ENCODE data around the gene RPS15.

RPS15 gene

DNA sequence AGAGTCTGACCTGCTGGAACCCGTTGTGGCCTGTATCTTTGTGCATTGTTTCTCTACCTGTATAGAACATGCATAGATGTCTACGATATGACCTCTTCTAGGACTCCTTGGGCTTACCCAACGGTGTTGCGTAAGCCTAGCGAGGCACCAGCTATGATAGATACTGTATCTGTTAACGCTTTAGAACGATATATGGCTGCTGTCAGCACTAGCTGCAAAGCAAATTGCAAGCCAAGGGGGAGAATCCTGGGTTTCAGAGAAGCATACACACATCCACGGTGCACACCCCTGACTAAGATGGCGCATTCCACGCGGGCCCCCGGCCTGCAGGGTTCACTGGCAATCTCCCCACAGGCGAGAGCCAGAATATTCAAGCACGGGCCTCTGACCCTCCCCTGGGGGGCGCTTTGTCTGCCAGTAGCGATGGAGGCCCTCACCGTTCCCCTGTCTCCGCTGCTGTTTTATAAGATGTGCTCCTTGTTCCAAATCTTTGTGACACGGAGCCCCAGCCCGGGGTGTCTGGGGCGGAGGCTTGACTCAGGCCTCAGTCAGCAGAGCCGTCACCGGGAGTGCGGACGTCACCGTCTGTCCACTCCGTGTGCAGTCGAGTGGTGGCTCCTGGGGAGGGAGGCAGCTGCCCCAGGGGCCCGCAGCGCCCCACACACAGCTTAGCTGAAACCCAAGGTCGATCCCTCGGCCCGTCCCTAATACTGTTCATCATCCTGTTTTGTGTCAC is 12.9 kb upstream of the RPS15 start:
- peaks cover 51 to 87% (median 76%) of the 10 kb centered on the region in 10 experiments for H3K4me1 ChIP-seq
- H3K4me3 ChIP-seq: no peak overlapping the region
- no peaks in the 10 kb centered on the region for H3K27me3 ChIP-seq
- TF ChIP-seq Cebpa-rat (IDR thresholded peaks at IDR 0.05): peak in 8 of 11 experiments; percentile 35 to 83 (median 60); a peak in 11 of 22 replicates
- peak overlapping the region in 8 of 11 experiments; percentile 16 to 71 (median 41); a peak in 12 of 22 replicates for H3K9ac ChIP-seq
- H3K4me2 ChIP-seq: peak overlapping the region; percentile 45 to 93 (median 78)
- no peaks in the 10 kb centered on the region for H3K9me3 ChIP-seq (replicated peaks in 1 of 11)
- H3K27ac ChIP-seq: peak overlapping the region in 5 of 11 experiments; percentile 10 to 55 (median 35); a peak in 5 of 22 replicates
- H3K36me3 ChIP-seq: peaks cover 75 to 97% (median 87%) of the 10 kb centered on the region in 11 experiments
- H4K20me1 ChIP-seq: peaks cover 91 to 100% (median 99%) of the 10 kb centered on the region in 11 experiments

DNA sequence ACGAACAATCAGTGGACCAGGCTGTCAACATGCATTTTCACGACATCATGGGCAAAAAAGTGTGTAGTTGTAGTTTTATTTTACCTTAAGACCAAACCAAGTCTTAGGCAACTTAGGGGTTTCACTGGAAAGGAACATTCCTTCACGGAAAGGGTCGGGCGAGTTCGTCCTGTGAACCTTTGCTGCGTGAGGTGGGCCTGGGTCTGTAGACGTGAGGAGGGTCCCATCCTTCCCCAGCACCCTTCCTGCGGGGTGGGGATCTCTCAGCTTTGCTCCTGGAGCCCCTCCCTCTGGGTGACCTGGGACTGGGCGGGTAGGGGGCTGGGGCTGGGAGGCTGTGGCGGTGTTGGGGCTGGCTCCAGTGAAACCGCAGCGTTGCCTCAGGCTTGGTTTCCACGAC is 12.3 kb upstream of the RPS15 start:
- no peaks in the 10 kb centered on the region for H3K9me3 ChIP-seq (replicated peaks in 1 of 11)
- H3K27me3 ChIP-seq: no peaks in the 10 kb centered on the region
- TF ChIP-seq Cebpa-rat (IDR thresholded peaks at IDR 0.05): no peak
- peaks cover 85 to 100% (median 97%) of the 10 kb centered on the region in 11 experiments for H4K20me1 ChIP-seq
- H3K9ac ChIP-seq: peak overlapping the region in 8 of 11 experiments; percentile 16 to 71 (median 41); a peak in 11 of 22 replicates
- no peak overlapping the region for H3K4me3 ChIP-seq
- H3K36me3 ChIP-seq: peaks cover 75 to 97% (median 87%) of the 10 kb centered on the region in 11 experiments
- peak overlapping the region in 4 of 11 experiments; percentile 10 to 42 (median 26); a peak in 3 of 22 replicates for H3K27ac ChIP-seq
- H3K4me2 ChIP-seq: peak overlapping the region; percentile 45 to 93 (median 78)
- peaks cover 51 to 87% (median 76%) of the 10 kb centered on the region in 10 experiments for H3K4me1 ChIP-seq

DNA sequence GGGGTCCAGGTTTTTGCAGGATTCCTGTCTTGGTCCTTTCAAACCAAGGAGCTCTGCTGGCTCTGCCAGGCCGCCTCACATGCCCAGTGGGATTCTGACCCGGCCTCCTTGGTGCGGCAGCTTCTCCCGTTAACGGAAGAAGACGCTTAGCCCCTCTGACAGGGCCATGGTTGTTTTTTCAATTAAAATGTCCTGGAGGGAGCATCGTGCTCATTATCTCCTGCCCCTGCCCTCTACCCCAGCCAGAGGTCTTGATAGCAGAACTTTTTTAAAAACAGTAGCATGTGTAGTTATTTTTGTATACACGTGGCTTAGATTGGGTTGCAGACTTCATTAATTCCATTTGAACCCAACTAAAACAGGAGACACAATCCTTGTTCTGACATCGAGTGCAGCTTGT is 11.5 kb upstream of the RPS15 start:
- peak overlapping the region in 8 of 11 experiments; percentile 8 to 71 (median 41); a peak in 15 of 22 replicates for H3K9ac ChIP-seq
- TF ChIP-seq Cebpa-rat (IDR thresholded peaks at IDR 0.05): no peak
- H3K27ac ChIP-seq: peak overlapping the region in 5 of 11 experiments; percentile 9 to 55 (median 44); a peak in 6 of 22 replicates
- no peaks in the 10 kb centered on the region for H3K9me3 ChIP-seq (replicated peaks in 1 of 11)
- 0 out of 20 replicates have a peak overlapping the region, but pooled peaks of 1 of the 10 experiments have one; percentile 18 for H3K4me3 ChIP-seq
- H4K20me1 ChIP-seq: peaks cover 82 to 100% (median 96%) of the 10 kb centered on the region in 11 experiments
- peaks cover 51 to 85% (median 75%) of the 10 kb centered on the region in 10 experiments for H3K4me1 ChIP-seq
- H3K36me3 ChIP-seq: peaks cover 75 to 97% (median 87%) of the 10 kb centered on the region in 11 experiments
- H3K27me3 ChIP-seq: no peaks in the 10 kb centered on the region
- H3K4me2 ChIP-seq: peak overlapping the region; percentile 45 to 93 (median 78)

DNA sequence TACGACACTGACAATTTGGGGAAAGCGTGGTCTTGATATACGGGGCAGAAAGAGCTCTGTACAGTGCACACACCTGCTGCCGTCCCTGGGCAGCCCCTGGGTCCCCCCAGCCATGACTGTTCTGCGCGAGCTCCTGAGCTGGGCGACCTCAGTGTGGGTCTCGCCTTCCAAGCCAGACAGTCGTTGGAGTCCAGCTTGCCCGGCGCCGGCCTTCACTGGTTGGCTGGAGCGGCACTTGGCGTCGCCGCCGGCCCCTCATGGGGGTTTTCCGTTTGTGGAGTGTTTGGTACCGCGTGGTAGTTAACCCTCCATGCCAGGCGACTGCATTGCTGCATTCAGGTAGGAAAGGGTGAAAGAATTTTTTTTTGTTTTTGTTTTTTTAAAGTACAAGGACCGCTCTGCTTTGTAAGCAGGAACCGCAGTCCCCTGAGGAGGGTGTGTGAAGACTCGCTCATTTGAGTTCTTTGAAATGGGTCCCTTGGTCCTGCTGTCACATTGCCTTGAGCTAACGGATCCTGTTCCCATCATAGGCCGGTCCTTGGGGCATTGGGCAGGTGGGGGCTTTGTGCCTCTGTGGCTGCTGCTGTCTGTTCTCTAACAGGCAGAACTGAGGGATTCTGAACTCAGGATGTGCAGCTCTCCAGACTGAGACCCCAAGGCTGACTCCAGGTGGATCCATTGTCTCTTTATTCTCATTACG is 10.8 kb upstream of the RPS15 start:
- no peaks in the 10 kb centered on the region for H3K9me3 ChIP-seq (replicated peaks in 1 of 11)
- H3K4me2 ChIP-seq: peak overlapping the region; percentile 45 to 93 (median 78)
- peak overlapping the region in 9 of 11 experiments; percentile 8 to 71 (median 23); a peak in 15 of 22 replicates for H3K9ac ChIP-seq
- TF ChIP-seq Cebpa-rat (IDR thresholded peaks at IDR 0.05): no peak
- peaks cover 51 to 80% (median 70%) of the 10 kb centered on the region in 10 experiments for H3K4me1 ChIP-seq
- peaks cover 82 to 100% (median 96%) of the 10 kb centered on the region in 11 experiments for H4K20me1 ChIP-seq
- H3K4me3 ChIP-seq: peak overlapping the region in 3 of 10 experiments; percentile 16 to 26 (median 18); a peak in 3 of 20 replicates
- peaks cover 75 to 97% (median 87%) of the 10 kb centered on the region in 11 experiments for H3K36me3 ChIP-seq
- peak overlapping the region in 5 of 11 experiments; percentile 35 to 55 (median 45); a peak in 7 of 22 replicates for H3K27ac ChIP-seq
- no peaks in the 10 kb centered on the region for H3K27me3 ChIP-seq

DNA sequence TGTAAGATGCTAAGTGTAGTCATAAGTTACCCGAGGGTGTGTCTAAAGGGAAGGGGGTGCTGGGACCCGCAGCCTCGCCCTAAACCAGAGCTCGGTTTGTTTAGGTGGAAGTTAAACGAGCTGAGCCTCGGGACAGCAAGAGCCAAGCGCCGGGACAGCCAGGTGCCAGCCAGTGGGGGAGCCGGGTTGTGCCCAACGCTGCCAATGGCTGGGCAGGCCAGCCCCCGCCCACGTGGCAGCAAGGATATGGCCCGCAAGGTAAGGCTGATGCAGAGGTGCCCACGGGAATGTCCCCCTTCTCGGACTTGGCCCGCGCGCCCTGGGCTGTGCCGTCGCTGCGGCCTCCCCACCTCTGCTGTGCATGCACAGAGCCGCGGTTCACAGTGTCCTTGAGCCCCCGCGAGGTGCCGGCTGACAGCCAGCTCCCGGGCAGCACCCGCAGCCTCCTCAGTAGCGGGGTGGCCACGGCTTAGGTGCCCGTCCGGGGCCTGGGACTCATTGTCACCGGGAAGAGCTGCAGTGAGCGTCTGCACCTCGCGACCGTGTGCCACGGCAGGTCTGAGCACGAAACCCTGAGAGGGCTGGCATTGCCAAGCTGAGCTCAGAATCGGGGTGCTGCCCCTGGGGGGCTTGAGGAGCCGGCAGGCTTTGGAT is 9.3 kb upstream of the RPS15 start:
- Histone ChIP-seq H3K4me3 (no peak overlapping the region), H3K4me2 (peak overlapping the region in 4 of 11 experiments; percentile 80 to 93 (median 84); a peak in 8 of 22 replicates), H3K4me1 (peaks cover 40 to 65% (median 55%) of the 10 kb centered on the region in 10 experiments), H3K9me3 (replicated peaks in 1 of 11) (no peaks in the 10 kb centered on the region), H3K36me3 (peaks cover 75 to 97% (median 87%) of the 10 kb centered on the region in 11 experiments), H3K27ac (no peak overlapping the region; a peak in 2 of 22 replicates), H3K9ac (peak overlapping the region in 6 of 11 experiments; percentile 14 to 71 (median 45); a peak in 9 of 22 replicates), H4K20me1 (peaks cover 82 to 100% (median 96%) of the 10 kb centered on the region in 11 experiments), H3K27me3 (no peaks in the 10 kb centered on the region)
- no peak for TF ChIP-seq Cebpa-rat (IDR thresholded peaks at IDR 0.05)

DNA sequence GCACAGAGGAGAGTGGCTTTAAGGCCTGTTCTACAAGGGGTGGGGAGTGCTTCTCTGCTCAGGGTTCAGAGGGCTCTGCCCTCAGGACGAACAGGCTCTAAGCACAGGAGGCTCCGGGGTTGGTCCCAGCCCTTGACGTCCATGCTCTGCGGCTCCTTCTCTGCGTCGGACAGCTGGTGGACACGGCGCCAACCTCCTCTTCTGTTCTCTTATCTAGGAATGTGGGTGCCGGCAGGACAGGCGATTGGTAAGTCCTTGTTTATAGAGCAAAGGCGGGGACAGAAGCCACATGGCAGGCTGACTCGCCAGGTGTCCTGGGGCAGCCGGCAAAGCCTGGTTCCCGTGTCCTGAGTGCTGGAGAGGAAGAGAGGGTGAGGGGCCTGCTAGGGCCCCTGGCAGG is 8.4 kb upstream of the RPS15 start:
- Histone ChIP-seq H3K27ac (peak overlapping the region in 1 of 11 experiments; percentile 13; a peak in 2 of 22 replicates), H3K9ac (peak overlapping the region in 6 of 11 experiments; percentile 9 to 66 (median 28); a peak in 4 of 22 replicates), H3K4me3 (no peak overlapping the region), H3K4me2 (peak overlapping the region in 2 of 11 experiments; percentile 16 to 80; a peak in 3 of 22 replicates), H3K36me3 (peaks cover 78 to 99% (median 89%) of the 10 kb centered on the region in 11 experiments), H4K20me1 (peaks cover 83 to 100% (median 97%) of the 10 kb centered on the region in 11 experiments), H3K9me3 (replicated peaks in 1 of 11) (no peaks in the 10 kb centered on the region), H3K27me3 (no peaks in the 10 kb centered on the region), H3K4me1 (peaks cover 32 to 56% (median 49%) of the 10 kb centered on the region in 10 experiments)
- TF ChIP-seq Cebpa-rat (IDR thresholded peaks at IDR 0.05): no peak

DNA sequence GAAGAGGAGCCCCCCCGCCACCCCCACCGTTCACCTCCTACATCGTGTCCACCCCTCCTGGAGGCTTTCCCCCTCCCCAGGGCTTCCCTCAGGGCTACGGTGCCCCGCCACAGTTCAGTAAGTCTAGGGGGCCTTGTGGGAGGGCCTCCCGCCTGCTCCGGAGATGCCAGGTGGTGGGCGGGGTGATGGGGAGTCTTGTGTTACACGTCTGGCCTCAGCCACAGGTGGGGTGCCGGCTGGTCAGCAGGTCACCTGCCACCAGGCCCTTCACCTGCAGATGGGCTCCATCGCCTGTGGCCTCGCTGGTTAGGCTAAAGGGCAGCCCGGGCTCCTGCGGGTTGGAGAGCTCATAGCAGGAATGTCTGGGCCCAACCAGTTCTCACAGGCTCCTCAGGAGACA is 8.0 kb upstream of the RPS15 start:
- H3K27ac ChIP-seq: no peak overlapping the region
- peaks cover 81 to 100% (median 94%) of the 10 kb centered on the region in 11 experiments for H4K20me1 ChIP-seq
- H3K27me3 ChIP-seq: no peaks in the 10 kb centered on the region
- no peaks in the 10 kb centered on the region for H3K9me3 ChIP-seq (replicated peaks in 1 of 11)
- H3K4me1 ChIP-seq: peaks cover 28 to 51% (median 46%) of the 10 kb centered on the region in 10 experiments
- H3K4me2 ChIP-seq: no peak overlapping the region
- no peak overlapping the region for H3K9ac ChIP-seq
- TF ChIP-seq Cebpa-rat (IDR thresholded peaks at IDR 0.05): no peak
- H3K36me3 ChIP-seq: peaks cover 77 to 98% (median 88%) of the 10 kb centered on the region in 11 experiments
- no peak overlapping the region for H3K4me3 ChIP-seq

Data from BLaER1 treated with 17β-estradiol and CSF1 and Interleukin-3, amounts not matched to agents 10 nM and 100 nM (cell line).